ENCODE measurements around the gene LIPT1. TPM values are rescaled to one million over a fixed set of nuclear protein-coding genes. Genes with fewer than 3 reads are reported as not detected.

LIPT1 gene
- total RNA-seq, 1 experiment from 2014 or later: 10.3 TPM

DNA sequence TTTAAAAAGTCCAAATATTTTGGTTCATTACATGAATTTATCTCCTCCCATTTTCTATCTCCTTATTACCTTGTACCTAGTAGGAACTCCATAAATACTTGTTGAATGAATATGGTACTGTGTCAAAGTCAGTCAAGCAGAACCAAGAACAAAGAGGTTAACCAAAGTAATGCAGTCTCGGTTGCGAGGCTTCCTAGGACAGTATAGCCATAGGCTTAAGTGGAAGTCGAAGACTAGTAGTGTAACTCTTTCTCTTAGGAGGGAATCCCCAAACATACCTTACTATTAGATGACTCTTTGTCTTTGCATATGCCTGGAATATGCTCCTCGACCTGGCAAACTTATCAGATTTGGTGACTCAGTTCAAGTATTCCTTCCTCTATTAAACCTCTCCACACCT is 4.8 kb downstream of the LIPT1 start:
- Histone ChIP-seq H3K9me3 (ENCODE audit: insufficient read depth, low read depth) (no peaks in the 10 kb centered on the region), H3K9me2 (ENCODE audit: insufficient read depth) (no peaks in the 10 kb centered on the region), H3K27ac (no peak overlapping the region), H3K79me2 (ENCODE audit: low read depth) (peaks cover 17% of the 10 kb centered on the region), H4K20me1 (ENCODE audit: insufficient read depth) (no peaks in the 10 kb centered on the region), H2AFZ (no peak overlapping the region), H3K36me3 (ENCODE audit: low read depth) (peaks cover 21% of the 10 kb centered on the region), H3K4me1 (replicated peaks; ENCODE audit: insufficient read depth) (peaks cover 8% of the 10 kb centered on the region), H3K4me3 (no peak overlapping the region), H3K4me2 (no peak overlapping the region), H3K27me3 (ENCODE audit: insufficient read depth, low read depth) (no peaks in the 10 kb centered on the region), H3F3A (ENCODE audit: insufficient read depth, low read depth) (peaks cover 5% of the 10 kb centered on the region; the same call in 1 of the 2 replicates)
- CTCF ChIA-PET: no interaction called here
- POLR2A ChIA-PET (ENCODE audit: unreplicated experiment): no interaction called here
- no peak for DNase-seq
- intact Hi-C loops (cut with micrococcal nuclease; ENCODE audit: unreplicated experiment): no loop called here
- TF ChIP-seq, protein P1, sequence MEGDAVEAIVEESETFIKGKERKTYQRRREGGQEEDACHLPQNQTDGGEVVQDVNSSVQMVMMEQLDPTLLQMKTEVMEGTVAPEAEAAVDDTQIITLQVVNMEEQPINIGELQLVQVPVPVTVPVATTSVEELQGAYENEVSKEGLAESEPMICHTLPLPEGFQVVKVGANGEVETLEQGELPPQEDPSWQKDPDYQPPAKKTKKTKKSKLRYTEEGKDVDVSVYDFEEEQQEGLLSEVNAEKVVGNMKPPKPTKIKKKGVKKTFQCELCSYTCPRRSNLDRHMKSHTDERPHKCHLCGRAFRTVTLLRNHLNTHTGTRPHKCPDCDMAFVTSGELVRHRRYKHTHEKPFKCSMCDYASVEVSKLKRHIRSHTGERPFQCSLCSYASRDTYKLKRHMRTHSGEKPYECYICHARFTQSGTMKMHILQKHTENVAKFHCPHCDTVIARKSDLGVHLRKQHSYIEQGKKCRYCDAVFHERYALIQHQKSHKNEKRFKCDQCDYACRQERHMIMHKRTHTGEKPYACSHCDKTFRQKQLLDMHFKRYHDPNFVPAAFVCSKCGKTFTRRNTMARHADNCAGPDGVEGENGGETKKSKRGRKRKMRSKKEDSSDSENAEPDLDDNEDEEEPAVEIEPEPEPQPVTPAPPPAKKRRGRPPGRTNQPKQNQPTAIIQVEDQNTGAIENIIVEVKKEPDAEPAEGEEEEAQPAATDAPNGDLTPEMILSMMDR (conservative IDR thresholded peaks at IDR 0.05): no peak
- TF ChIP-seq EZH2 (IDR thresholded peaks at IDR 0.05; ENCODE audit: low read depth): no peak
- BruUV-seq (replicated peaks): no TSS peak

DNA sequence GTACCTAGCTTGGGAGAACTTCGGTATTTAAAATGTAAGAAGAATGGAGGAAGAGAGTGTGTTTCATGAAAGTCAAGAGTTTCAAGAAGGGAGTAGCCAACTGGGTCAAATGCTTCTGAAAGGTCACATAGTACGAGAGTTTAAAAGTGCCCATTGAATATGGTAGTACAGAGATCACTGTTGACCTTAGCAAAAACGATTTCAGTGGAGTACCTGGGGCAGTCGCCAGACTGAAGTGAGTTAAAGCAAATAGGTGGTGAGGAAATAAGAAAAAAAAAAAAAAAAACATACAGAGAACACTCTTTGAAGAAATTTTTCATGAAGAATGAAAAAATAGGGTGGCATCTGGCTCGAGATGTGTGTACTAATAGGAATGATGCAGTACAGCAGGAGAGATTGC is 11.5 kb downstream of the LIPT1 start:
- no TSS peak for BruUV-seq (replicated peaks)

DNA sequence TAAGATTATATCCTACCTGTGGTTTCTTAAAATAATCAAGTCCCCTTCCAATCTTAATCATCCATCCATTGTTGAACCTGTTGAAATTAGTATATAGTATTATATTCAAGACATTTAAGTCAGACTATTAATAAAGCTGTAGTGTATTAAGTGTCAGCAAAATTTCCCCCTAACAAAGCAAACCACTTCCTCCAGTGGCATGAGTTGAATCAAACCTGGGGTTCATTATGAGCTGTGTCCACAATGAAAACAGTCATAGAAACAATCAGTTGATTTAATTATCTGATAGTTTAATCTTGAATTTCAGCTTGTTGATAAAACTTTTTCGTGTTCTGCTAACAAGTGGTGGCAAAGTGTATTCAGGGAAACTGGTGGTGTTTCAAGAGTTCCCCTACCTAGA is 14.8 kb downstream of the LIPT1 start:
- no peak overlapping the region for H3K4me3 ChIP-seq
- no peak overlapping the region for H3K4me2 ChIP-seq
- no peaks in the 10 kb centered on the region for H3K9me2 ChIP-seq (ENCODE audit: insufficient read depth)
- no peaks in the 10 kb centered on the region for H3K4me1 ChIP-seq (replicated peaks; ENCODE audit: insufficient read depth)
- H3K27ac ChIP-seq: no peak overlapping the region
- no TSS peak for BruUV-seq (replicated peaks)
- no peaks in the 10 kb centered on the region; the same call in 1 of the 2 replicates for H4K20me1 ChIP-seq (ENCODE audit: insufficient read depth)
- intact Hi-C loops (cut with micrococcal nuclease; ENCODE audit: unreplicated experiment): no loop called here
- DNase-seq: no peak
- ChIA-PET CTCF (no interaction called here), POLR2A (ENCODE audit: unreplicated experiment) (no interaction called here)
- no peaks in the 10 kb centered on the region for H3K9me3 ChIP-seq (ENCODE audit: insufficient read depth, low read depth)
- H2AFZ ChIP-seq: no peak overlapping the region
- no peaks in the 10 kb centered on the region for H3F3A ChIP-seq (ENCODE audit: insufficient read depth, low read depth)
- H3K79me2 ChIP-seq (ENCODE audit: low read depth): no peaks in the 10 kb centered on the region
- no peaks in the 10 kb centered on the region for H3K27me3 ChIP-seq (ENCODE audit: insufficient read depth, low read depth)
- no peak for TF ChIP-seq EZH2 (IDR thresholded peaks at IDR 0.05; ENCODE audit: low read depth)
- peaks cover 22% of the 10 kb centered on the region for H3K36me3 ChIP-seq (ENCODE audit: low read depth)

More for the DNA sequence above, 11.5 kb downstream of the LIPT1 start:
- Histone ChIP-seq H3K4me2 (no peak overlapping the region), H3K9me3 (ENCODE audit: insufficient read depth, low read depth) (no peaks in the 10 kb centered on the region), H3K4me3 (no peak overlapping the region), H3K4me1 (replicated peaks; ENCODE audit: insufficient read depth) (no peaks in the 10 kb centered on the region), H3K36me3 (ENCODE audit: low read depth) (peaks cover 22% of the 10 kb centered on the region), H3F3A (ENCODE audit: insufficient read depth, low read depth) (no peaks in the 10 kb centered on the region), H3K27ac (no peak overlapping the region), H3K79me2 (ENCODE audit: low read depth) (no peaks in the 10 kb centered on the region), H2AFZ (no peak overlapping the region), H3K27me3 (ENCODE audit: insufficient read depth, low read depth) (no peaks in the 10 kb centered on the region), H4K20me1 (ENCODE audit: insufficient read depth) (no peaks in the 10 kb centered on the region; the same call in 1 of the 2 replicates), H3K9me2 (ENCODE audit: insufficient read depth) (no peaks in the 10 kb centered on the region)
- intact Hi-C loops (cut with micrococcal nuclease; ENCODE audit: unreplicated experiment): no loop called here
- POLR2A ChIA-PET (ENCODE audit: unreplicated experiment): no interaction called here
- TF ChIP-seq EZH2 (IDR thresholded peaks at IDR 0.05; ENCODE audit: low read depth): no peak
- TF ChIP-seq, protein P1 (conservative IDR thresholded peaks at IDR 0.05): no peak
- DNase-seq: no peak
- CTCF ChIA-PET: no interaction called here

Measured in PC-9 (cell line).